Measurements from ENCODE around the gene ZNF43. TPM values are rescaled to one million over a fixed set of nuclear protein-coding genes. Genes with fewer than 3 reads are reported as not detected.

The ZNF43 gene
- total and polyA plus RNA-seq, 2 experiments from 2014 or later, result 22.2 to 59.8 TPM

GRCh38 chr19:21765151-21765550 lies 70.8 kb downstream of the ZNF43 start:
- Histone ChIP-seq H4K20me1 (replicated peaks; ENCODE audit: insufficient read depth) (peaks cover 3% of the 10 kb centered on the region; the same call in 1 of the 2 replicates), H3K36me3 (ENCODE audit: insufficient read depth) (peaks cover 14% of the 10 kb centered on the region), H3K79me2 (replicated peaks; ENCODE audit: insufficient read depth) (peaks cover 32% of the 10 kb centered on the region), H3K4me3 (no peak overlapping the region), H3K27ac (ENCODE audit: low read depth) (no peak overlapping the region), H3K4me1 (ENCODE audit: insufficient read depth) (0 out of 2 replicates have a peak, but pooled peaks cover 6% of the 10 kb centered on the region), H3F3A (replicated peaks; ENCODE audit: low read depth) (no peaks in the 10 kb centered on the region), H2AFZ (no peak overlapping the region), H3K27me3 (ENCODE audit: insufficient read depth) (no peaks in the 10 kb centered on the region), H3K4me2 (no peak overlapping the region), H3K9me2 (ENCODE audit: insufficient read depth) (no peaks in the 10 kb centered on the region)
- ATAC-seq, result no peak
- Mint-ChIP-seq H3K9me3 (peaks cover 2% of the 10 kb centered on the region; the same call in 2 of the 3 replicates), H3K27ac (no peak overlapping the region), H3K4me3 (no peak overlapping the region), H3K36me3 (ENCODE audit: low read depth) (peaks cover 59% of the 10 kb centered on the region), H3K27me3 (ENCODE audit: insufficient read depth, low read depth, poor library complexity) (peaks cover 3% of the 10 kb centered on the region), H3K4me1 (peaks cover 10% of the 10 kb centered on the region; the same call in 2 of the 3 replicates)
- TF ChIP-seq CREB1 (CRISPR knock-in tag; IDR thresholded peaks at IDR 0.05; ENCODE audit: low read depth) (no peak), REST (IDR thresholded peaks at IDR 0.05; ENCODE audit: unreplicated experiment) (no peak), ZNF462 (CRISPR knock-in tag; IDR thresholded peaks at IDR 0.05) (no peak), EZH2phosphoT487 (IDR thresholded peaks at IDR 0.05; ENCODE audit: unreplicated experiment) (no peak), JUNB (IDR thresholded peaks at IDR 0.05; ENCODE audit: unreplicated experiment) (no peak), NANOG (IDR thresholded peaks at IDR 0.05; ENCODE audit: borderline replicate concordance) (no peak), ETS1 (IDR thresholded peaks at IDR 0.05) (no peak), STAT1 (IDR thresholded peaks at IDR 0.05; ENCODE audit: unreplicated experiment) (no peak), CTCF (conservative IDR thresholded peaks at IDR 0.05; ENCODE audit: low read depth in 2 of 2) (no peak), POLR2AphosphoS5 (IDR thresholded peaks at IDR 0.05; ENCODE audit: low read depth) (no peak), ZNF331 (CRISPR knock-in tag; IDR thresholded peaks at IDR 0.05; ENCODE audit: low read depth) (no peak), ZNF114 (CRISPR knock-in tag; IDR thresholded peaks at IDR 0.05) (no peak), EZH2 (IDR thresholded peaks at IDR 0.05; ENCODE audit: low read depth, unreplicated experiment) (no peak)
- DNase-seq (ENCODE audit: low spot score), result no peak
